AG04449 (cell line): ENCODE results near the gene CLMP.
"Not testable (repeated sequence)": the region's sequence is repeated elsewhere in the genome, so short reads cannot be mapped to it uniquely, and the experiment has no call there.

Experiments
- CTCF ChIA-PET: fragments of 350-600 bp; formaldehyde crosslinking; extraction: SDS; loops from one replicate; lab custom pipeline; 2021; ENCODE audit warnings: antibody characterized with exemption; lab: Yijun Ruan, JAX
- POLR2A ChIA-PET: fragments of 400-600, 350-600 bp; formaldehyde crosslinking; extraction: SDS; loops from one replicate; lab custom pipeline; 2020; ENCODE audit warnings: antibody characterized with exemption, inconsistent platforms; lab: Yijun Ruan, JAX
- DNase-seq: peaks from one replicate; pipeline ENCODE4 v3.0.0-alpha.2; 2010; ENCODE audit warnings: low read depth, low spot score
- H3K4me3 ChIP-seq: 2 replicates; pipeline ENCODE4 v1.5.1; 2011; ENCODE audit warnings: low read depth, mild to moderate bottlenecking, control low read depth, low read length
- TF ChIP-seq, protein P1 (sequence below): IDR thresholded peaks from one replicate; pipeline ENCODE4 v1.5.1; 2011; ENCODE audit warnings: mild to moderate bottlenecking, moderate library complexity, low read length, control low read depth, inconsistent platforms; ENCODE audit not compliant: insufficient read depth; ENCODE audit errors: missing control alignments

Gene CLMP

DNA sequence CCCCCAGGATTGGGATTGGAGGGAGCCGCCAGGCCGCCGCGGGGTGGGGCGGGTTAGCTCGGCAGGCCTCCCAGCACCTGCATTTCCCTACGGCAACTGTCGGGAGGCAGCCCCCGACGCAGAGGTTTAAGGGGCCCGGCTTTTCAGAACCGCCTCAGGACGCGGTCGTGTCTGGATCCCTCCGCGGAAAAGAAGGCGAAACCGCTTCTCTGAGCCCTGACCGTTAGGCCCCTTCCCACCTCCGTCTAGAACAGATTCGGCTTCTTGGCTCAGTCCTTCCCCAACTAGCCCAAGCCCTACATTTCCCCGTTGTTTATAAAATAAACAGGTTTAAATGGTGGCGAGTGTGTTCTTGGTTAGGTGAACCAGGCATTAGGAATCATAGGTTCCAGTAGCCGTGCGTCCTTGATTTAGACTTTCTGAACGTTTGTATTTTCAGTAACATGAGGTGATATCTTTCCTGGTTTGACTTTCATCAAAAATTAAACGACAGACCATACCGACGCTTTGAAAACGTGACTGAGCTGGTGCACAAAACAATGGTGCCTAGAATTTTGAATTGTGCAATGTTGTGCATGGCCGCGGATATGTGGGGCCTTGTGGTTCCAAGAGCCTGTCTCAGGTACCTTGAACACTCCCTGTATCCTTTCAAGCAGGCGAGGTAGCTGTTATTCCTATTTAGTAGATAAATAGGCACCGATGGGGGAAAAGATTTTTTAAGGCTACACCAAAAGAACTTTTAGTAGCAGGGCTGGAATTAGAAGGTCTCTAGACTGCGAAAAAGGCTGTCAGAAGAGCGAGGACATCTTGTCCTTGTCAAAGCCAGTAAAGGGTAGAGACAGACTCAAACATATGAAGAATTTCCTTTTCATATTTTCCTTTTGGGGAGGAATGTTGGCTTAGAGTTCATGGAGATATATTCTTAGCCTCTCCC, 131.9 kb downstream of the CLMP start:
- H3K4me3 ChIP-seq, result peak overlapping the region; percentile 81
- DNase-seq, result no peak
- CTCF ChIA-PET, result interaction anchor here (0.6 to 4.0 kb wide), 6 partner anchors 8 to 279 kb away, joined by 3 to 22 read pairs (median 4); no protein-coding TSS in a partner anchor
- POLR2A ChIA-PET, result interaction anchor here (0.9 to 2.1 kb wide), 5 partner anchors 10 to 130 kb away, joined by 3 to 30 read pairs (median 7); no protein-coding TSS in a partner anchor
- TF ChIP-seq, protein P1, sequence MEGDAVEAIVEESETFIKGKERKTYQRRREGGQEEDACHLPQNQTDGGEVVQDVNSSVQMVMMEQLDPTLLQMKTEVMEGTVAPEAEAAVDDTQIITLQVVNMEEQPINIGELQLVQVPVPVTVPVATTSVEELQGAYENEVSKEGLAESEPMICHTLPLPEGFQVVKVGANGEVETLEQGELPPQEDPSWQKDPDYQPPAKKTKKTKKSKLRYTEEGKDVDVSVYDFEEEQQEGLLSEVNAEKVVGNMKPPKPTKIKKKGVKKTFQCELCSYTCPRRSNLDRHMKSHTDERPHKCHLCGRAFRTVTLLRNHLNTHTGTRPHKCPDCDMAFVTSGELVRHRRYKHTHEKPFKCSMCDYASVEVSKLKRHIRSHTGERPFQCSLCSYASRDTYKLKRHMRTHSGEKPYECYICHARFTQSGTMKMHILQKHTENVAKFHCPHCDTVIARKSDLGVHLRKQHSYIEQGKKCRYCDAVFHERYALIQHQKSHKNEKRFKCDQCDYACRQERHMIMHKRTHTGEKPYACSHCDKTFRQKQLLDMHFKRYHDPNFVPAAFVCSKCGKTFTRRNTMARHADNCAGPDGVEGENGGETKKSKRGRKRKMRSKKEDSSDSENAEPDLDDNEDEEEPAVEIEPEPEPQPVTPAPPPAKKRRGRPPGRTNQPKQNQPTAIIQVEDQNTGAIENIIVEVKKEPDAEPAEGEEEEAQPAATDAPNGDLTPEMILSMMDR, result no peak

DNA sequence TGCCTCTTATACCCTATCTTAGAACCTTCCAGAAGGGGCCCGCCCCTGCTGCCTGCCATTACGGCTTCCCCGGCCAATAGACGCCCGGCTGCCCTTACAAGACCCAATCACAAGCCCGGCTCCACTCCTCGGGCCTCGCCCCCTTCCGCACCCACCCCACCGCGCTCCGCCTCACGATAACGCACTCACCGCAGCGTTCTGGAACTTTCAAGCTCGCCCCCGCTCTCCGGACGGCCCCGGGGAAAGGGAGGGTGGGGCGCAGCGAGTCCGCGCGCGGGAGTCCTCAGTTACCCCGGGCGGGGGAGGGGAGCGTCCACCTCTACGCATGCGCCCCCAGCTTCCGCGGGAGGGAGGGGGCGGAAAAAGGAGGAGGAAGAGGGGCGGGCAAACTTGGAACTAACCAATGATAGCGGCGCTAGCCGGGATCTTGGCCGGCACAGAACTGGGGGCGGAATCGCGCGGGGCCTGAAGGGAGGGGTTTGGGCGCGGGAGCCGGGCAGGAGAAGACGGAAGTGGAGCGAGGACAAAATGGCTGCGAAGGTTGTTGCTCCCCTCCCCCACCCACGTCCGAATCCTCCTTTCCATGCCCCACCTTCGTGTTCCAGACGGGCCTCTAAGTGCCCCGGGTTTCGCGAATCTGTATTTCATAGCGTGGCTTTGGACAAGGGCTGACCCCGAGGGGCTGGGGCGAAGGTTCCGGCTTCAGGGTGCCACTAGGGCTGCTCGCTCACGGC, 132.7 kb downstream of the CLMP start:
- DNase-seq, result peak; percentile 99
- ChIA-PET POLR2A (interaction anchor here (0.6 to 2.1 kb wide), 30 partner anchors 10 to 407 kb away, joined by 3 to 30 read pairs (median 4); no protein-coding TSS in a partner anchor), CTCF (interaction anchor here (0.7 to 2.5 kb wide), 2 partner anchors 9 to 183 kb away, joined by 3 to 9 read pairs; no protein-coding TSS in a partner anchor)
- H3K4me3 ChIP-seq, result peak overlapping the region; percentile 97
- TF ChIP-seq, protein P1, result no peak

DNA sequence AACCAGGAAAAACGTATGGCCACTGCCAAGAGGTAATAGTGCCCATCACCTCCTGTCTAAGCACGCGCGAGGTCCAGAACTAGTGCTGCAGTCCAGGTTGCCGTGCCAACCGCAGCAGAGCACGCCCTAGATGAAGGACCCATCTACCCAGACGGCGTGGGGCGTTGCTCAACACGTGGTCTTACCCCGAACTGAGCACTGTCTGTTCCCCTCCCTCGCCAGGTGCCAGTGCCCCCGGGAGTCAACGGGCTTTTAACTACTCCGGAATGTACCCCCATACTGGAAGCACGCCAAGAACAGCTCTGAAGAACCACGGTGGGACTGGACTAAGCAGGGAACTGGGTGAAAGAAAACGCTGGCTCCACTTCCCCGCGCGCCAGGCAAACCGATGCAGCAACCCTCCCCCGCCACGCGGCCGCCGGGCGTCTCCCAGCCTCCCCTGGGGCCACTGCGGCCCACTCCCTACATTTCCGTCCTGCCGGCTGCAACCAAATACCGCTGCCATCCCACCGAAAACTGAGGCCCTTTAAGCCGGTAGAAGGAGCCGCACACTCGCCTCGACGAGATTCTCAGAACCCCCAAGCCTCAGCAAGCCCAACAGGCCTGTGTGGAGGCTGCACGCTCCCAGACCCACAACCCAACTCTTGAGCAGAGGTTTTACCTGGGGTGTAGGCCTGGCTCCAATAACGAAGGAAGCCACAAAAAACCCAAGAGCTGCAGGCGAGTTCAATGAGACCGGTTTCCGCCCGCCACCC, 133.5 kb downstream of the CLMP start, which contains the start of gene HSPA8:
Gene HSPA8, minus strand, starts transcription at position 734 of the 755 bp plus-strand sequence. CDS start 812 bp downstream, outside the sequence.
- H3K4me3 ChIP-seq, result peak within 1 kb of the TSS; percentile 97
- no peak for DNase-seq
- ChIA-PET POLR2A (interaction anchor here (0.6 to 2.1 kb wide), 29 partner anchors 9 to 375 kb away, joined by 3 to 30 read pairs (median 4); no protein-coding TSS in a partner anchor), CTCF (interaction anchor here (0.7 to 2.5 kb wide), 3 partner anchors 9 to 208 kb away, joined by 3 to 9 read pairs (median 6); no protein-coding TSS in a partner anchor)
- TF ChIP-seq, protein P1, result no peak

DNA sequence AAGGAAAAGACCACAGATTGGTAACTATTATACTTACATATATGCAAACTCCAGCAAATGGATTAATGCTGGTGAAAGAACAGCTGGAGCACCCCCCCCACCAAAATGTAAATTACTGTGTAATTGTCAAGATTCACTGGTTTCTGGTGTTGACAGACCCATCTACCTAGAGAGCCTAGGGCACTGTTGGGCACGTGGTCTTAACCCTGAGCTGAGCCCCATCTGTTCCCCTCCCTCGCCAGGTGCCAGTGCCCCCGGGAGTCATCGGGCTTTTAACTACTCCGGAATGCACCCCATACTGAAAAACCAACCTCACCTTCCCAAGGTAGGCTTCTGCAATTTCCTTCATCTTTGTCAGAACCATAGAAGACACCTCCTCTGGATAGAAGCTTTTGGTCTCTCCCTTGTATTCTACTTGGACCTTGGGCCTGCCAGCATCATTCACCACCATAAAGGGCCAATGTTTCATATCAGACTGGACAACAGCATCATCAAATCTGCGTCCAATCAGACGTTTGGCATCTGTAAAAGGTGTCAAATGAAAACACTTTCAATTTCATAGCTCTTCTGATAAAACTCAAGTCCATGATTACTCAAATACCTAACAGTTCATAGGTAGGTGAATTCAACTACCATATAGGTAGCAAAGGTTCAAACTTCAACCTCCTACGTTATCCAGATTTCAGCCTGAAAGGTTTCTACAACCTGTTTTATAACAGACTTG, 134.6 kb downstream of the CLMP start:
- CTCF ChIA-PET, result interaction anchor here (1.2 to 2.5 kb wide), 5 partner anchors 7 to 206 kb away, joined by 4 to 9 read pairs (median 6); no protein-coding TSS in a partner anchor
- no peak for DNase-seq
- TF ChIP-seq, protein P1, result no peak
- peak overlapping the region; percentile 97 for H3K4me3 ChIP-seq
- POLR2A ChIA-PET, result interaction anchor here (1.9 kb wide), 1 partner anchor 201 kb away, joined by 5 read pairs; no protein-coding TSS in a partner anchor

DNA sequence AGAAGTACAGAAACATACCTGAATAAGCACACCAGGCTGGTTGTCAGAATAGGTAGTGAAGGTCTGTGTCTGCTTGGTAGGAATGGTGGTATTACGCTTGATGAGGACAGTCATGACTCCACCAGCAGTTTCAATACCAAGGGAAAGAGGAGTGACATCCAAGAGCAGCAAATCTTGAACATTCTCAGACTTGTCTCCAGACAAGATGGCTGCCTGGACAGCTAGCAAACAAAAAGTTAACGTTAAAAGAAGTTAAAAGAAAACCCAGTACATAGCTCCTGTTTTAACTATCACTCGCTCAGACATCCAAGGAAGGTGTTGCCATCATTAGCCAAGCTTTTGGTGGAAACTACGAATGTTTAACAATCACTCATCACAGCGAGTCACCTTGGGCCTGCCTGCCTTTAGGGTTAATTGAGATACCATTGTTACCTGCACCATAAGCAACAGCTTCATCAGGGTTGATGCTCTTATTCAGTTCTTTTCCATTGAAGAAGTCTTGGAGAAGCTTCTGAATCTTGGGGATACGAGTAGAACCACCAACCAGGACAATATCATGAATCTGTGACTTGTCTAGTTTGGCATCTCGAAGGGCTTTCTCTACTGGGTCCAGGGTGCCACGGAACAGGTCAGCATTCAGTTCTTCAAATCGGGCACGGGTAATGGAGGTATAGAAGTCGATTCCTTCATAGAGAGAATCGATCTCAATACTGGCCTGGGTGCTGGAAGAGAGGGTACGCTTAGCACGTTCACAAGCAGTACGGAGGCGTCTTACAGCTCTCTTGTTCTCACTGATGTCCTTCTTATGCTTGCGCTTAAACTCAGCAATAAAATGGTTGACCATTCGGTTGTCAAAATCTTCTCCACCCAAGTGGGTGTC, 135.8 kb downstream of the CLMP start:
- ChIA-PET POLR2A (interaction anchor here (0.6 to 1.9 kb wide), 4 partner anchors 31 to 1738 kb away, joined by 3 to 5 read pairs (median 4); no protein-coding TSS in a partner anchor), CTCF (interaction anchor here (1.2 to 6.7 kb wide), 5 partner anchors 37 to 416 kb away, joined by 3 to 60 read pairs (median 5); no protein-coding TSS in a partner anchor)
- peak overlapping the region; percentile 97 for H3K4me3 ChIP-seq
- DNase-seq, result not testable (repeated sequence)
